HG03097 (cell line): ENCODE measurements around the gene KCNQ1.

Source experiments
- ATAC-seq: cut with Tn5 transposase; IDR thresholded peaks from one replicate; pipeline ENCODE4 v1.9.1; 2021; ENCODE audit not compliant: unreplicated experiment, low FRiP score

Gene KCNQ1

GRCh38 chr11:2859699-2860037 lies 414.9 kb downstream of the KCNQ1 start:
- no peak for ATAC-seq

DNA sequence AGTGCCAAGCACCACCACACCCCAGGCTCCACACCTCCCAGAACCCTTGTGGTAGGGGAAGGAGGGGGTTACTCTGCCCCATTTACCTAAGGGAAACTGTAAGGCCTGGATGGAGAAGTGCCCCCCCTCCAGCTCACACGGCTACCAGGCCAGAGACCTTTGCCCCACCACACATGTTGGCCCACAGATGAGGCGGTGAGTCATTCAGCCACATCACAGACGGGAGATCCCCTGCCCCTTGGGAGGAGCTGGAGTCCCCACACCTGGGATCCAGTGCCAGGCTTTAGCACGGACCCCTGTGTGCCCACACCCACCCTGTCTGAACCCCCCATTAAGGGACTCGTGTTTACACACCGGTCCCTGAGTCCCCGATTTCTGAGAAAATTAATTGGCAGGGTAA lies 415.8 kb downstream of the KCNQ1 start:
- ATAC-seq: no peak

DNA sequence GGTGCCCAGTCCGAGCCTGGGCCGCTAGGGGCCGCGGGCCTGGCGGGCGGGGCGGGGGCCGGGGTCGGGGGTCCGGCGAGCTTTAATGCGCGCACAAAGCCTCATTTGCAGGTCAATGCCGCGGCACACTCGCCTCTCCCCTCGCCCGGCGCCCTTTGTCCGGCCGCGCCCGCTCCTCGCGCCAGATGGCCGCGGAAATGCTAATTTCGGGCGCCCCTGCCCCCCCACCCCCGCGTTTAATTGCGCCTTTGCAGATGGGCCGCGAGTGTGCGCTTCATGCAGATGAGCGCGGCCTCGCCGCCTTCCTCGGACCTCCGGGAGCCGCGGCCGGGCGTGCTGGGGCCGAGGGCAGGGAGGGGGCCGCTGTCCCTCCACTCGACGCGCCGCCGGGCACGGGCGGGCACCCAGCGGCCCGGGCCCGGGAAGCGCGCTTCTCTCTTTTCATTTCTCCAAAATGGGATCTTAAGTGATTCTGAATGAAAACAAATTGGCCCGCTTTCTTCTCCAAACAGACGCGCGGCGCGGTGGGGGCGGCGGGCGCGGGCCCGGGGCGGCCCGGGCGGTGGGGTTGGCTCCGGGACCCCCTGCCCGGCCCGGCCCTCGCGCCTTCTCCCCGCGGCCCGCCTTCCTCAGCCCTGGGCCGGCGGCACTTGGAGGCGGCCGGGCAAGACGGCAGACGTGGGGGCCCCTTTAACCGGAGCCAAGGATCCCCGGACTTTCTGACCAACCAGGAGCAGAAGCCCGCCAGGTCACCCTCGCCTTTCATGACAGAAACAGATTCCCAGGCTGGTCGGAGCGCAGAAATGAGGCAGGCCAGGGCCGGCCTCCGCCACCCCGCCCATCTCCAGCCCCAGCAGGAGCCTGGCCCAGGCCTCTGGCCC lies 417.8 kb downstream of the KCNQ1 start:
- ATAC-seq: no peak

DNA sequence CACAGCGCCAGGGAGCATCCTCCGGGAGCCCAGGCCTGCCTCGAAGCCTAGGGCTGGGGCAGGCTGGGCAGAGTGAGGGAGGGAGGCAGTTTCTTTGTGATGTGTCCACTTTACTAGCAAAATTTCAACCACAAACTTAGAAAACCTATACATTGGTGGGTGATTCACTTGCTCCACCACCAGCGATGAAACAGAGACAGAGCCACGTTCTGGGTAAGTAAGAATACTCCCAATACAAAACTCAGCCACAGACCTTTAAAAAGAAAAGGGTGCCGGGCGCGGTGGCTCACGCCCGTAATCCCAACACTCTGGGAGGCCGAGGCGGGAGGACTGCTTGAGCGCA lies 418.4 kb downstream of the KCNQ1 start:
- no peak for ATAC-seq

DNA sequence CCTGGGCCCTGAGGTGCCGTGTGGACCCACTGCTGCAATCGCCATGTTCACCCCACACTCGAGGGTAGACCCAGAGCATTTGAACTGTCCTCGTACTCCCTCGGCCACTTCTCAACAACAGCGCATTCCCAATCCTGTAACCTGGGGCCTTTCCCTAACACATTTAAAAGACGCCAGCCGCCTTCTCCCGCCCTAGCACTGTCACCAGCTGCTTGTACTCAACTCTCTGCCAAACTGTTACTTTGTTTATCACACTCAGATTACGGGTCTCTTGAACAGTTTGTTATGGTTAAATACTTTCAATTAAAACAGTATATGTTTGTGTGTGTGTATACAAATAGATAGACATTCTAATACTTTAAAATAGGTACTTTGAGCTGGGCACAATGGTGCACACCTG lies 420.1 kb downstream of the KCNQ1 start:
- no peak for ATAC-seq

- ATAC-seq: no peak
Observed at GRCh38 chr11:2865922-2866577, 421.2 kb downstream of the KCNQ1 start.

DNA sequence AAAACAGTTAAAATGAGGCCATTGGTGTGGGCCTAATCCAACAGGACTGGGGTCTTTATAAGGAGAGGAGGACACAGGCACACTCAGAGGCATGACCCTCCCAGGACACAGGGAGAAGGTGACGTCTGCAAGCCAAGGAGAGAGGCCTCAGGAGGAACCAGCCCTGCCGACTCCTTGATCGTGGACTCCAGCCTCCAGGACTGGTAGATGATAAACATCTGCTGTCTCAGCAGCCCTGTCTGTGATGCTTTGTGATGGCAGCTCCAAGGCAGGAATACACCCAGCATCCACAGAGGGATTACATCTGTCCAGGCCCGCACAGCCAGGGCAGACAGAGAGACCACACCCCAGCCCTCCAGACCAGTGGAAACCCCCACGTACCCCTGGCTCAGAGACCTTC lies 422.3 kb downstream of the KCNQ1 start:
- ATAC-seq: no peak

DNA sequence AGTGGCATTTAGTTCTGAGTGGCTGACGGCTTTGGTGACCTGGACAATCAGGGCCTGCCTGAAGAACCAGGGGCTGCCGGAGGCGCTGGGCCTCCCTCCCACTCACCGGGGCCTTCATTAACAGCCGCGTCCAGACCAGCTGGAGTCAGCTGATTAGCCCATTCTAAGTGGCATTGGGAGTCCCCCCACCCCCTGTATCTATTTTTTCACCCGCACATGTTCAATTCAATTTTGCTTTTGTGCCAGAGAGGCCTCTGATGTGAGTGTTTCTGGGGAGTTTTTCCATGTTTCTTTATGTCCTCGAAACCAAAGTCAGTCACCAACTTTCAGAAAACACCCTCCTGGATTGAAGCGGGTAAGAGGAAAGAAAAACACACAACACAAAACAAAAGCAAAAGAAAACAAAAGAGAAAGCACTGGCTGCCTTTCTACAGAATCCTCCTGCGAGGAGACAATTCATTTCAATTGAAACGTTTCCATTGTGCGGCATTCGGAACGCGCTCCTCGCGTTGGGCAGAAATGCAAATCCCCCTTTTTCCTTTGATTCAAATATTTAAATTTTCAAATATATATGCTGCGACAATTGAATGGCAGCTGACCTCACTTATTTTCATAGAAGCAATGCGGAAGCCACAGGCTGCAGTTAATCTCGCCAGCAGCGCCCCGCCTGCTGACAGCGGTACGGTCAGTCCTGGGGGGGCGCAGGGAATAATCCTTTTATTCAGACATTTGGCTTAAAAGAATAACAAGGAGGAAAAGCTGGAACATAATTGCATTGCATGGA lies 423.1 kb downstream of the KCNQ1 start:
- no peak for ATAC-seq

- no peak for ATAC-seq
Observed at GRCh38 chr11:2868506-2869133, 423.8 kb downstream of the KCNQ1 start.

DNA sequence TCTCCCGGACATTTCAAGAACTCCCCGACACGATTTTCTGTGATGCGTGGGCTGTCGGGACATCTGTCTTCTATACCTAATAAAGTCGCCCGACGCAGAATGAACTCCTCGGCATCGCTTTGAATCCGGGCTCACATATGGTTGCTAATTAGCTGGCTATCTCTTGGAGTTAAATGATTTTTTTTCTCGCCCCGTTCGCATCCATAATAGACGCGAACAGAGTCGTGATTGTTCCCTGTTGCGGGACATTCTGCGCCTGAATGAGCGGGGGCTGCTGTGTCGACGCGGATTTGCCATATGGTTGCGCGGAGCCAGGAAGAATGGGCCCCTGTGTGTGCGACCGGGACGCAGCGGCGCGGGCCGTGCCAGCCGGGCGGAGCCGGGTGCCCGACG lies 424.3 kb downstream of the KCNQ1 start:
- ATAC-seq: no peak

- ATAC-seq: no peak
Observed at GRCh38 chr11:2869561-2870427, 425.0 kb downstream of the KCNQ1 start.

GRCh38 chr11:2870460-2870859 lies 425.7 kb downstream of the KCNQ1 start:
- no peak for ATAC-seq

DNA sequence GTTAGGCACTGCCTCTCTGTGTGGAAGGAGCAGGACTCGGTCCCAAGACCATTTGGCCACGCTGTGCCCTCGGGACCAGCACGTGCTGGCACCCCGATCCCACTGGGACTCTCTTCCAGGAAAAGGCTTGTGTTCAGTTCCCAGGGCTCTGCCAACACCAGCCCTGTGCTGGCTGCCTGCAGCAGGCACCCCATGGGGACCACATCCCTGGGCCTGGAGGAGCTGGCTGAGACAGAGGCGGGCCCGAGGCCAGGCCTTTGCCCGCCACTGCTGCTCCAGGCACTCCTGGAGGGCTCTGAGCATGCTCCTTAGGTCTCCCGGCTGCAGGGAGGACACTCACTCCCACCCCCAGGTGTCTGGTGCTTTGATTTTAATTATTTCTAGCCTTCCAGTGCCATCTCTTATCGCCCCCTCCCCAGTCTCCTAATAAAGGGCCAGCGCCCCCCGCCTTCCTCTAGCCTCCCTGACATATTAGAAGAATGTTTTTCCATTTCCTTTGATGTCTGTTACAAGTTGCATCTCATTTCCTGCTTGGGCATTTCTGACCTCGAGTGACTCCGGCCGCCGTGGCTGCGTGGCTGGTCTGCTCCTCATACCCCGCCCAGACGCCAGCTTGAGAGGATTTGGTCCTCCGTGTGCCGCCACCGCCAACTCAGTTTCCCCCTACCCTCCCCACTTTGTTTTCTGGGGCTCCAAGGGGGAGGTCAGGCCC lies 426.3 kb downstream of the KCNQ1 start:
- no peak for ATAC-seq

- no peak for ATAC-seq
Observed at GRCh38 chr11:2874963-2875362, 430.2 kb downstream of the KCNQ1 start.

- no peak for ATAC-seq
Observed at GRCh38 chr11:2877474-2877873, 432.7 kb downstream of the KCNQ1 start.

- no peak for ATAC-seq
Observed at GRCh38 chr11:2878782-2879181, 434.0 kb downstream of the KCNQ1 start.

GRCh38 chr11:2880646-2881045 lies 435.8 kb downstream of the KCNQ1 start:
- ATAC-seq: no peak

- no peak for ATAC-seq
Observed at GRCh38 chr11:2881076-2881980, 436.5 kb downstream of the KCNQ1 start.

- no peak for ATAC-seq
Observed at GRCh38 chr11:2881981-2882375, 437.2 kb downstream of the KCNQ1 start.
